Measurements from ENCODE around the gene UNC5C. TPM values are rescaled to one million over a fixed set of nuclear protein-coding genes. Genes with fewer than 3 reads are reported as not detected.

Gene UNC5C
- total and polyA plus RNA-seq, 2 of the 8 experiments (the other 6 are each of a cell fraction or from before 2014, with no cell fraction given), result 0.30 to 1.3 TPM

GRCh38 chr4:95158626-95159025 is 390.1 kb downstream of the UNC5C start (continued):
- TF ChIP-seq CHD7 (IDR thresholded peaks at IDR 0.05; ENCODE audit: insufficient replicate concordance, low read length) (no peak), ATF2 (IDR thresholded peaks at IDR 0.05; ENCODE audit: low read length) (no peak), CHD1 (IDR thresholded peaks at IDR 0.05; ENCODE audit: low read depth, low read length) (no peak), YY1 (IDR thresholded peaks at IDR 0.05; ENCODE audit: low read depth, low read length) (no peak), SP2 (IDR thresholded peaks at IDR 0.05; ENCODE audit: low read length) (no peak), SAP30 (IDR thresholded peaks at IDR 0.05; ENCODE audit: insufficient read depth, insufficient replicate concordance, low read length) (no peak), TBP (IDR thresholded peaks at IDR 0.05; ENCODE audit: low read depth, low read length) (no peak), CBX8 (IDR thresholded peaks at IDR 0.05; ENCODE audit: borderline replicate concordance, low read depth, low read length) (no peak), RNF2 (IDR thresholded peaks at IDR 0.05; ENCODE audit: borderline replicate concordance, low read depth, low read length, missing control alignments, poor library complexity, severe bottlenecking) (no peak), TEAD4 (IDR thresholded peaks at IDR 0.05; ENCODE audit: low read depth, low read length) (no peak)
